Activated CD4-positive, alpha-beta memory T cell treated with anti-CD3 and anti-CD28 coated beads, Interleukin-2, amount 10 ng/mL, durations not matched to agents 7 days and 5 days (primary cell): ENCODE measurements around the gene F13B. TPM values are rescaled to one million over a fixed set of nuclear protein-coding genes. Genes with fewer than 3 reads are reported as not detected.
"Not testable (repeated sequence)": the region's sequence is repeated elsewhere in the genome, so short reads cannot be mapped to it uniquely, and the experiment has no call there.

Source experiments
- CTCF ChIA-PET: fragments of 350-600 bp; sonication (Branson Sonifier 250); formaldehyde crosslinking; loops from one replicate; lab custom pipeline; 2021; ENCODE audit warnings: antibody characterized with exemption, inconsistent platforms; lab: Charles Lee
- POLR2A ChIA-PET: fragments of 350-600 bp; sonication (Branson Sonifier 250); formaldehyde crosslinking; loops from one replicate; lab custom pipeline; 2021; ENCODE audit warnings: antibody characterized with exemption; lab: Charles Lee
- DNase-seq: peaks from one replicate; pipeline ENCODE4 v3.0.0-alpha.2; 2020
- H3K27ac Mint-ChIP-seq: one replicate; pipeline ENCODE4 v1.8.0; 2021; ENCODE audit warnings: mild to moderate bottlenecking, mixed read lengths
- H3K27me3 Mint-ChIP-seq: one replicate; pipeline ENCODE4 v1.8.0; 2021; ENCODE audit warnings: mixed read lengths
- H3K36me3 Mint-ChIP-seq: one replicate; pipeline ENCODE4 v1.8.0; 2021; ENCODE audit warnings: low read depth, mixed read lengths
- H3K4me1 Mint-ChIP-seq: one replicate; pipeline ENCODE4 v1.8.0; 2021; ENCODE audit warnings: mixed read lengths
- H3K4me3 Mint-ChIP-seq: one replicate; pipeline ENCODE4 v1.8.0; 2021; ENCODE audit warnings: mild to moderate bottlenecking, mixed read lengths
- H3K9me3 Mint-ChIP-seq: one replicate; pipeline ENCODE4 v1.8.0; 2021; ENCODE audit warnings: mixed read lengths
- total RNA-seq, 2 experiments: library from RNA; stranded (reverse); gene quantifications; one replicate each; pipeline ENCODE4 v1.2.3, GENCODE V29; 2021

F13B gene
- total RNA-seq, 2 experiments from 2014 or later = not detected

DNA sequence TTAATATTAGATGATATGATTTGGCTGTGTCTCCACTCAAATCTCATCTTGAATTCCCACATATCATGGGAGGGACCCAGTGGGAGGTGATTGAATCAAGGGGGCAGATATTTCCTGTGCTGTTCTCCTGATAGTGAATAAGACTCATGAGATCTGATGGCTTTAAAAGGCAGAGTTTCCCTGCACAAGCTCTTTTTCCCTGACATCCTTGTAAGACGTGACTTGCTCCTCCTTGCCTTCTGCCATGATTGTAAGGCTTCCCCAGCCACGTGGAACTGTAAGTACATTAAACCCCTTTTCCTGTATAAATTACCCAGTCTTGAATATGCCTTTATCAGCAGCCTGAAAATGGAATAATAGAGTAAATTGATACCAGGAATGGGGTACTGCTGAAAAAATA lies 13.3 kb upstream of the F13B start:
- CTCF ChIA-PET = no interaction called here
- no peak overlapping the region for H3K27ac Mint-ChIP-seq
- no peak for DNase-seq
- peaks cover 11% of the 10 kb centered on the region for H3K27me3 Mint-ChIP-seq
- H3K4me1 Mint-ChIP-seq = no peaks in the 10 kb centered on the region
- H3K36me3 Mint-ChIP-seq = peaks cover 47% of the 10 kb centered on the region
- no peak overlapping the region for H3K4me3 Mint-ChIP-seq
- H3K9me3 Mint-ChIP-seq = peaks cover 23% of the 10 kb centered on the region
- POLR2A ChIA-PET = no interaction called here

DNA sequence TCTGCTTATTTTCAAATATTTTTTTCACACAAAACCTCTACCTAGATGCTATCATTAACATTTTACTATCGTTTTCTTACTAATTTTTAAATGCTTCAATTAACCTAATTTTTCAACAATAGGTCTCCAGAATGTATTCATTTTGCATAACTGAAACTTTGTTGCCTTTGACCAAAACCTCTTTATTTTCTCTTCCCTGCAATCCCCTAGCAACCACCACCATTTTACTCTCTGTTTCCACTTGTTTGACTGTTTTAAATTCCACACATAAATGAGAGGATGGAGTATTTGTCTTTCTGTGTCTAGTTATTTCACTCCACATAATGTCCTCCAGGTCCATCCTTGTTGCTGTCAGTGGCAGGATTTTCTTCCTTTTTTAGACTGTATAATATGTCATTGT lies 9.5 kb upstream of the F13B start:
- Mint-ChIP-seq H3K27me3 (peaks cover 11% of the 10 kb centered on the region), H3K27ac (no peak overlapping the region), H3K36me3 (peaks cover 12% of the 10 kb centered on the region), H3K4me3 (no peak overlapping the region), H3K9me3 (peaks cover 11% of the 10 kb centered on the region), H3K4me1 (no peaks in the 10 kb centered on the region)
- no peak for DNase-seq
- ChIA-PET CTCF (no interaction called here), POLR2A (no interaction called here)

DNA sequence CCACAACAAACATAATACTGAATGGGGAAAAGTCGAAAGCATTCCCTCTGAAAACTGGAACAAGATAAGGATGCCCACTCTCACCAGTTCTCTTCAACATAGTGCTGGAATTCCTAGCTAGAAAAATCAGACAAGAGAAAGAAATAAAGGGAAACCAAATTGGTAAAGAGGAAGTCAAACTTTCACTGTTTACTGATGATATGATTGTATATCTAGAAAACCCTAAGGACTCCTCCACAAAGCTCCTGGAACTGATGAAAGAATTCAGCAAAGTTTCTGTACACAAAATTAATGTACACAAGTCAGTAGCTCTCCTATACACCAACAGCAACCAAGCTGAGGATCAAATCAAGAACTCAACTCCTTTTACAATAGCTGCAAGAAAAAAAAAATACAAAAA lies 6.9 kb upstream of the F13B start:
- Mint-ChIP-seq H3K27ac (no peak overlapping the region), H3K36me3 (no peaks in the 10 kb centered on the region), H3K9me3 (peaks cover 4% of the 10 kb centered on the region), H3K4me1 (no peaks in the 10 kb centered on the region), H3K27me3 (peaks cover 11% of the 10 kb centered on the region), H3K4me3 (no peak overlapping the region)
- ChIA-PET POLR2A (no interaction called here), CTCF (no interaction called here)
- DNase-seq = no peak

DNA sequence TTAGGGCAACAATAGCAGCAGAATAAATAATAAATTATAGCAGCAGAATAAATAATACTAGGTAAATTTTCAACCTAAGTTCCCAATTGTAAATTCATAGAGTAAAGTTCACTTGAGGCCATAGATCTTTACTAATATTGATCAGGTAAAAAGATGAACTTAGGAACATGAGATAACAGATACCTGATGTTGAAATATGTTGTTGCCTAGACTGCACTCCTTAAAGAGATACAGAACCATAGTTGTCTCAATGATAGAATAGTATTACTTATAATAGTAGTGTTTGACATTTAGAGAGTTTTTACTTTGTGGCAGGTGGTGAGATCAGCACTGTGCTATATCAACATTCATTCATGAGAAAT lies 378 bp upstream of the F13B start:
- POLR2A ChIA-PET = no interaction called here

DNA sequence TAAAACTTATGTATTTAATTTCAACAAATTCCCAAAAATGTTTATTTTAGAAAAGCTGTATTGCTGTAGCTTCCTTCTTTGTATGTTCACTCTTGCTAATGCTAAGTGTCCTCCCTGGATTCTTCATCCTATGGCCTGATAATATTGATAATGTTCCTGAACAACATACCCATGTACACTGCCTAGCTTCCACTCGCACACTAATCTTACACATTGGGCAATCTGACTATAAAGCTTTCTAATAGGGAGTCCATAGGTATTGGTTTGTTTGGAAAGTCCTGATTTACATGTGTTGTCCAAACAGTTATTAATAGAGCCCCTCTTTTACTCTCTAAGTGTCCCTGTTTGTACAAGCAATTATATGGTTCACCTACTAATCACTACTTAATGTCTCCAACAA lies 783 bp downstream of the F13B start:
- Mint-ChIP-seq H3K4me1 (no peaks in the 10 kb centered on the region), H3K4me3 (no peak overlapping the region), H3K27ac (no peak overlapping the region), H3K36me3 (no peaks in the 10 kb centered on the region), H3K9me3 (peaks cover 4% of the 10 kb centered on the region), H3K27me3 (peaks cover 7% of the 10 kb centered on the region)
- no peak for DNase-seq
- CTCF ChIA-PET = no interaction called here
- POLR2A ChIA-PET = no interaction called here

More for the DNA sequence above, 378 bp upstream of the F13B start:
- Mint-ChIP-seq H3K27me3 (peaks cover 4% of the 10 kb centered on the region), H3K36me3 (no peaks in the 10 kb centered on the region), H3K4me1 (no peaks in the 10 kb centered on the region), H3K27ac (no peak overlapping the region), H3K9me3 (peaks cover 4% of the 10 kb centered on the region), H3K4me3 (no peak overlapping the region)
- DNase-seq = no peak
- CTCF ChIA-PET = no interaction called here

DNA sequence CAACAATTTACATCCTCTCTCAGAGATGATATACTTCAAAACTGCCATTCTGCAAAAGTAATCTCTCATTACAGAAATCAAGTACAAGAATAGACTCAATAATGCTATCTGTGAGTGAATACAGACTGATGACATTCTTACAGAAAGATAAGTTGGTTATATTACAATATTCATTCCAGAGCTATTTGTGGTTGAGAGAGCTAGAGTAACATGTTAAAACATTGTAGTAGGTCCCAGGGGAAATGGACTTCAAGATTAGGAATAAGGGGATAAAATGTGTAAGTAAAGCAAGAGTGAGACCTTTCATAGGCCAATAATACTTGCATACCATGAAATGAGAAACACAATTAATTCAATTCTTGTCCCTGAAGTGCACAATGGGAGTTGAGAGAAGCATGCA lies 1.5 kb downstream of the F13B start:
- Mint-ChIP-seq H3K9me3 (peaks cover 4% of the 10 kb centered on the region), H3K27me3 (peaks cover 7% of the 10 kb centered on the region), H3K36me3 (no peaks in the 10 kb centered on the region), H3K4me3 (no peak overlapping the region), H3K27ac (no peak overlapping the region), H3K4me1 (no peaks in the 10 kb centered on the region)
- POLR2A ChIA-PET = no interaction called here
- no peak for DNase-seq
- CTCF ChIA-PET = no interaction called here

DNA sequence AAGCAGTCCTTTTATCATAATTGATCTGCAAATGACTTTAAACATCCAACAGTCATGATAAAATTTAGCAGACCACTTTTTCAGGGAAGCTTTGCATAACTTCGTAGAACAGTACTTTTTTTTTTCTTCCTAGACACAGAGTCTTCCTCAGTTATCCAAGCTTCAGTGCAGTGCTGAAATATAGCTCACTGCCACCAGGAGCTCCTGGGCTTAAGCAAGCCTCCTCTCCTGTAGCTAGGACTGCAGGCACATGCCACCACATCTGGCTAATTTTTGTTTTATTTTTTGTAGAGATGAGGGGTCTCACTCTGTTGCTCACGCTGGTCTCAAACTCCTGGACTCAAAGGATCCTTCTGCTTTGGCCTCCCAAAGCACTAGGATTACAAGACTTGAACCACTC lies 3.8 kb downstream of the F13B start:
- ChIA-PET CTCF (no interaction called here), POLR2A (no interaction called here)
- H3K27me3 Mint-ChIP-seq = peaks cover 10% of the 10 kb centered on the region
- no peaks in the 10 kb centered on the region for H3K4me1 Mint-ChIP-seq
- H3K9me3 Mint-ChIP-seq = no peaks in the 10 kb centered on the region
- no peak for DNase-seq
- H3K27ac Mint-ChIP-seq = no peak overlapping the region
- H3K36me3 Mint-ChIP-seq = no peaks in the 10 kb centered on the region
- no peak overlapping the region for H3K4me3 Mint-ChIP-seq

DNA sequence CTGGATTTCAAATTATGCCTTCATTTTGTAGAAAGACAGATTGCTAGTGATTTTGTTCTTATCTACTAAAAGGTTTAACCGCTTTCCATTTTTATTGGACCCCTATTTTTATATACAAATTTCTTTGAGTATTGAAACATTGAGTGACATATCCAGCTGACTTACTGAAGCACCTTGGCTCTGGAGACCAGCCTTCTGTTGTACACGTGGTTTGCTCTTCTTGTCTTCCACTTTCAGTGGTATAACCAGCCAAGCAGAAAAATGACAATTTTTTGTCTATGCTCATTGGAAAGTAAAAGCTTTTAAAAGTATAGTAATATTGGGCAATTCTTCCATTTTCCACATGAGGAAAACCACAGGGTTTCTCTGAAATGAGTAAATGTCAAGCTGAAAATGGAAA lies 4.4 kb downstream of the F13B start:
- no peaks in the 10 kb centered on the region for H3K4me1 Mint-ChIP-seq
- peaks cover 10% of the 10 kb centered on the region for H3K27me3 Mint-ChIP-seq
- H3K27ac Mint-ChIP-seq = no peak overlapping the region
- ChIA-PET POLR2A (no interaction called here), CTCF (no interaction called here)
- no peak for DNase-seq
- no peaks in the 10 kb centered on the region for H3K36me3 Mint-ChIP-seq
- no peaks in the 10 kb centered on the region for H3K9me3 Mint-ChIP-seq
- H3K4me3 Mint-ChIP-seq = no peak overlapping the region

DNA sequence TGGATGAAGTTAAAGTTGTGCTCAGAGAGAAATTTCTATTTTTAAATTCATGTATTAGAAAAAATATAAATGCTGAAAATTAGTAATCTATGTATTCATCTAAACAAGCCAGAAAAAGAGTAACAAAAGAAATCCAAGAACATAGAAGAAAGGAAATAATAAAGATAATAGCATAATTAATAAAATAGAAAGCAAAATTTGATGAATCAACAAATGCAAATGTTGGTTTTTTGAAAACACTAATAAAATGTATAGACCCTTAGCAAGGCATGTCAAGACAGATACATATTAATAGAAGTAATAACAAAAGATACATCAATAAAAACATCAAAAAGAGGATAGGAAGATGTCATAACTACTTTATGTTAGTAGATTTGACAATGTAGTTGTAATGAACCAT lies 18.0 kb downstream of the F13B start:
- no peak overlapping the region for H3K4me3 Mint-ChIP-seq
- H3K9me3 Mint-ChIP-seq = no peaks in the 10 kb centered on the region
- H3K36me3 Mint-ChIP-seq = no peaks in the 10 kb centered on the region
- no peaks in the 10 kb centered on the region for H3K4me1 Mint-ChIP-seq
- ChIA-PET POLR2A (no interaction called here), CTCF (no interaction called here)
- H3K27me3 Mint-ChIP-seq = peaks cover 2% of the 10 kb centered on the region
- DNase-seq = no peak
- no peak overlapping the region for H3K27ac Mint-ChIP-seq

DNA sequence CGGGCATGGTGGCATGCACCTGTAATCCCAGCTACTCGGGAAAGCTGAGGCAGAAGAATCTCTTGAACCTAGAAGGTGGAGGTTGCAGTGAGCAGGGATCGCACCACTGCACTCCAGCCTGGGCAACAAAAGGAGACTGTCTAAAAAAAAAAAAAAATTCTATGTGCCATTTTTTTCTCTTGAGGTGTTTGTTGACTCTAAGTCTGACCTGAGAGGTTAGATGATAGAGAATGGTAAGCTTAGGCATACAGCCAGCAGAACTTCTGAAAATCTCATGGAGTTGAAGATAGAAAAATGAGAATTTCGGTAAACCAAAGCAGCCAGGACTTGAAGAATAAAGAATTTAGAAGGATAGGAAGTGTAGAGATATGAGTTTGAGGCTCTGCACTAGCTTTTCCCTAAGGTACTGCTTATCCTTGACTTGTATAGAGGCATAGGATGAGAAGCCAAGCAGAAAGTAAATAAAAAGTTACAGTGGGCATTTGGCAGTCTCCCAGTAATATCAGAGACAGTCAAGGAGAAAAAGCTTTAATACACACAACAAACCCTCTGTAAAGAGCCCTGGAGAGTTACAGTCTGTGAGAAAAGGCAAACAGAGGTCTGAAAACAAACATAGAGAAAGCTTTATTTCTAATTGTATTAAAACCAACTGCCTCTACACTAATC lies 24.3 kb downstream of the F13B start:
- DNase-seq = no peak
- no peak overlapping the region for H3K27ac Mint-ChIP-seq
- peaks cover 2% of the 10 kb centered on the region for H3K4me1 Mint-ChIP-seq
- ChIA-PET POLR2A (no interaction called here), CTCF (no interaction called here)
- H3K36me3 Mint-ChIP-seq = no peaks in the 10 kb centered on the region
- peaks cover 2% of the 10 kb centered on the region for H3K27me3 Mint-ChIP-seq
- H3K4me3 Mint-ChIP-seq = no peak overlapping the region
- H3K9me3 Mint-ChIP-seq = no peaks in the 10 kb centered on the region

DNA sequence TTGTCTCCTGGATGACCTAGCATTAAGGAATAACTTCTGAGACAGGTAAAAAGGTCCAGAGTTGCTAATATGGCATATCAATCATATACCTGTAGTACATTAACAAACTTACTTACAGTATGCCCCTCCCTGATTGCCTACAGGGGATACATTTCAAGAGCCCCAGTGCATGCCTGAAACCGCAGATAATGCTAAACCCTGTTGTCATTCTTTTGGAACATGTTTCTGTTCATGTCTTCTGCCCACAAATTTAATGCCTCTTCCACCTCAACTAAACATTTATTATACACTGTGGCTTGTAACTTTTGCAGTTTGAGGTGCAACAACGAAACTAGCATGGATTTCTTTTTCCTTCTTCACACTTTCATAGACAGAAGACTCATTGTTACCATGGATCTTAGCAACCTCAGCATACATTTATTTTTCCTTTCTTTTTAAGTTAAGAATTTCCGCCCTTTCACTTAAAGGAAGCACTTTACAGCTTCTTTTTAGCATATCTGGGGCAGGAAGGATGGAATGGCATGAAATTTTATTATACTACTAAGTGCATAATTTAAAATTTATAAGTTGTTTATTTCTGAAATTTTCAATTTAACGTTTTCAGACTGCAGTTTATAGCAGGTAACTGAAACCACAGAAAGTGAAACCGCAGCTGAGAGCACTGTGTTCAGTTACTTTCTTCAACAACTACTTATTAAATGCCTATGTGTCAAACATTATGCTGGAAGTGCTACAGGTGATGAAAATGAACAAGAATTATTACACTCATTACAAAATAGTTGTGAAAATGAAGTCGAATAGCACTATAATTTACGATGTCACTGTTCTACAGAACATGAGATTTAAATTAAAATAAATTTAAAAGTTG lies 25.3 kb downstream of the F13B start:
- CTCF ChIA-PET = no interaction called here

DNA sequence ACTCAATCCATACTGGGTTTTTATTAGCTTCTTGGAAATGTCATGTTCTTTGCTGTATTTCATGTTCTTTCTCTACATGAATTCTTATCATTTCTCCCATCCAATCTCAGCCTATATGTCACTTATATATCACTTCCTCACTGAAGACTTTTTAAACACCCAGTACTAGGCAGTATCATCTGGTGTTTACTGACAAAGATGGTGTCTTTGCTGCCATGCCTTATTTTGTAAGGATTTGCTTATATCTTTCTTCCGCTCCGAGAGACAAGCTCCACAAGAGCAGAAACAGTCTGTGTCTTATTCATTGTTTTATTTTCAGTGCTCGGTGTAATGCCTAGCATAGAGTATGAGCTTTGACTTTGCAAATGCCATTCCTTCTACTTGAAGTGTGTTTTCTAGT lies 30.2 kb downstream of the F13B start:
- Mint-ChIP-seq H3K9me3 (no peaks in the 10 kb centered on the region), H3K4me3 (no peak overlapping the region), H3K27ac (no peak overlapping the region), H3K27me3 (peaks cover 6% of the 10 kb centered on the region), H3K36me3 (no peaks in the 10 kb centered on the region), H3K4me1 (peaks cover 2% of the 10 kb centered on the region)
- ChIA-PET POLR2A (no interaction called here), CTCF (no interaction called here)
- no peak for DNase-seq

More for the DNA sequence above, 25.3 kb downstream of the F13B start:
- Mint-ChIP-seq H3K4me3 (no peak overlapping the region), H3K27ac (no peak overlapping the region), H3K36me3 (no peaks in the 10 kb centered on the region), H3K9me3 (no peaks in the 10 kb centered on the region), H3K4me1 (peaks cover 2% of the 10 kb centered on the region), H3K27me3 (peaks cover 2% of the 10 kb centered on the region)
- POLR2A ChIA-PET = no interaction called here
- DNase-seq = no peak

DNA sequence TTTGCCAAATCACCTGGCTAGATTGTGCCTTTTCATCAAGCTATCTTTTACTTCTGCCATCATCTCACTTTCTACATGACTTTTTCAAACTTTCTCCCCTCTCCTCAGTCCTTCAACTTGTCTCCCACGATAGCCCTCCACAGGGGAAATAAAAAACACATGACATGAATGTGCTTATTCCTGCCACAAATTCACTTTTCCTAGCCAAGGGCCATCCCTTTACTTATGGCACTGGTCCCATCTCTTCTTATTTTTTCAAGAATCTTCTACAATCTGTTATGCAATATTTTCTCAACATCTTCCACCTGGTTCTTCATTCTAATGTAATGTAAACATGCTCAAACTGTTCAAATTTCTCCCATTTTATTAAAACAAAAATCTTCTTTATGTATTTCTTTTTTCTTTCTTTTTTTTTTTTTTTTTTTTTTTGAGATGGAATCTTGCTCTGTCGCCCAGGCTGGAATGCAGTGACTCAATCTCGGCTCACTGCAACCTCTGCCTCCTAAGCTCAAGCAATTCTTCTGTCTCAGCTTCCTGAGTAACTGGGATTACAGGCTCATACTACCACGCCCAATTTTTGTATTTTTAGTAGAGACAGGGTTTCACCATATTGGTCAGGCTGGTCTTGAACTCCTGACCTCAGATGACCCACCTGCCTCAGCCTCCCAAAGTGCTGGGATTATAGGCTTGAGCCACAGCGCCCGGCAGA lies 32.3 kb downstream of the F13B start:
- H3K36me3 Mint-ChIP-seq, H3K27me3 Mint-ChIP-seq, H3K9me3 Mint-ChIP-seq, POLR2A ChIA-PET, H3K4me1 Mint-ChIP-seq, CTCF ChIA-PET, DNase-seq, H3K27ac Mint-ChIP-seq, H3K4me3 Mint-ChIP-seq: not testable (repeated sequence)
